ENCODE measurements around the gene KAT2A. TPM values are rescaled to one million over a fixed set of nuclear protein-coding genes. Genes with fewer than 3 reads are reported as not detected.

The KAT2A gene
- total RNA-seq, 4 donors from 2014 or later, result 13.8 to 31.1 (median 21.8) TPM

DNA sequence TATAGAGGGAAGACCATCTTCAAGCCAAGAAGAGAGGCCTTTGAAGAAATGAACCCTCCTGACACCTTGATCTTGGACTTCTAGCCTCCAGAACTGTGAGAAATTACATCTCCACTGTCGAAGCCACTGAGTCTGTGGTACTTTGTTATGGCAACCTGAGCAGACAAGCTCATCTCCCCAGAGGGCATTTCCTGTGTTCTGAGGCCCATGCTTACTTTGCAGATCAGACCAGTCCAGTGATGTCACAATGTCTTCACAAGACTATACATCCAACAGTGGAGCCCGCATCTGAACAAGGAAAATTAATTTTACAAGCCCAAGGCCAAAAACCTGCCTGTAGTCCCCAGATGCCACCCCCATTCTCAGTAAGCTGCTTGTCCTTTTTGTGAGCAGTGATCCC lies 56.0 kb downstream of the KAT2A start:
- Histone ChIP-seq H3K4me3 (no peak overlapping the region), H3K9me3 (no peaks in the 10 kb centered on the region), H3K36me3 (no peaks in the 10 kb centered on the region), H3K27ac (replicated peaks in 1 of 4) (no peak overlapping the region), H3K4me1 (peaks cover 0 to 3% (median 0%) of the 10 kb centered on the region in 4 donors), H3K27me3 (peaks cover 0 to 24% (median 0%) of the 10 kb centered on the region in 4 donors)
- 85% methylated on average over 2 of the region's 2 CpGs for WGBS
- TF ChIP-seq POLR2A (IDR thresholded peaks at IDR 0.05; ENCODE audit: low read depth) (no peak), EP300 (IDR thresholded peaks at IDR 0.05) (no peak), POLR2AphosphoS5 (IDR thresholded peaks at IDR 0.05) (no peak)
- TF ChIP-seq, protein P1, sequence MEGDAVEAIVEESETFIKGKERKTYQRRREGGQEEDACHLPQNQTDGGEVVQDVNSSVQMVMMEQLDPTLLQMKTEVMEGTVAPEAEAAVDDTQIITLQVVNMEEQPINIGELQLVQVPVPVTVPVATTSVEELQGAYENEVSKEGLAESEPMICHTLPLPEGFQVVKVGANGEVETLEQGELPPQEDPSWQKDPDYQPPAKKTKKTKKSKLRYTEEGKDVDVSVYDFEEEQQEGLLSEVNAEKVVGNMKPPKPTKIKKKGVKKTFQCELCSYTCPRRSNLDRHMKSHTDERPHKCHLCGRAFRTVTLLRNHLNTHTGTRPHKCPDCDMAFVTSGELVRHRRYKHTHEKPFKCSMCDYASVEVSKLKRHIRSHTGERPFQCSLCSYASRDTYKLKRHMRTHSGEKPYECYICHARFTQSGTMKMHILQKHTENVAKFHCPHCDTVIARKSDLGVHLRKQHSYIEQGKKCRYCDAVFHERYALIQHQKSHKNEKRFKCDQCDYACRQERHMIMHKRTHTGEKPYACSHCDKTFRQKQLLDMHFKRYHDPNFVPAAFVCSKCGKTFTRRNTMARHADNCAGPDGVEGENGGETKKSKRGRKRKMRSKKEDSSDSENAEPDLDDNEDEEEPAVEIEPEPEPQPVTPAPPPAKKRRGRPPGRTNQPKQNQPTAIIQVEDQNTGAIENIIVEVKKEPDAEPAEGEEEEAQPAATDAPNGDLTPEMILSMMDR (IDR thresholded peaks at IDR 0.05), result no peak
- DNase-seq (ENCODE audit: extremely low spot score), result no peak
- intact Hi-C loops (cut with DNase I), result loop anchor here (5.0 kb wide), 2 partner anchors 37 to 52 kb away; no protein-coding TSS in a partner anchor

Other genes with a start within 250 kb of the KAT2A start
- gene ACLY, start 202.4 kb downstream of the KAT2A start, total RNA-seq, result 10 to 100 TPM; 52.3 to 87.7 (median 71.3) TPM
- gene ODAD4, start 190.8 kb downstream of the KAT2A start, total RNA-seq, result 1 to 10 TPM in 2 of 4 donors, under 1 TPM in 2; 0.33 to 1.7 (median 1.1) TPM
- gene CNP, start 154.6 kb downstream of the KAT2A start, total RNA-seq, result 100 to 1,000 TPM in 1 of 4 donors, 10 to 100 TPM in 3; 68.9 to 101 (median 78.5) TPM
- 10 to 100 TPM; 43.1 to 51.1 (median 44.4) TPM for gene DNAJC7, start 103.9 kb downstream of the KAT2A start, total RNA-seq
- 10 to 100 TPM; 44.0 to 74.3 (median 59.0) TPM for gene NKIRAS2, start 101.3 kb downstream of the KAT2A start, total RNA-seq
- 1 to 10 TPM in 1 of 4 donors, under 1 TPM in 3; under 0.01 to 1.2 (median 0.67) TPM for gene C17orf113, start 70.8 kb downstream of the KAT2A start, total RNA-seq
- gene ZNF385C, start 22.9 kb downstream of the KAT2A start, total RNA-seq, result under 1 TPM in 2 of 4 donors, not detected in 2; 0.39 to 0.42 TPM
- gene DHX58, start 8.7 kb downstream of the KAT2A start, total RNA-seq, result 10 to 100 TPM in 3 of 4 donors, 1 to 10 TPM in 1; 9.6 to 11.7 (median 11.3) TPM
- under 1 TPM in 2 of 4 donors, not detected in 2; 0.26 to 0.42 TPM for gene HSPB9, start 1.4 kb upstream of the KAT2A start, total RNA-seq
- 100 to 1,000 TPM; 102 to 140 (median 128) TPM for gene RAB5C, start 33.6 kb upstream of the KAT2A start, total RNA-seq
- under 1 TPM; 0.17 to 0.42 (median 0.26) TPM for gene KCNH4, start 59.8 kb upstream of the KAT2A start, total RNA-seq
- not detected for gene HCRT, start 64.1 kb upstream of the KAT2A start, total RNA-seq
- 10 to 100 TPM; 20.3 to 31.3 (median 22.0) TPM for gene GHDC, start 73.1 kb upstream of the KAT2A start, total RNA-seq
- 10 to 100 TPM; 75.0 to 93.4 (median 85.2) TPM for gene STAT5B, start 155.0 kb upstream of the KAT2A start, total RNA-seq
- gene STAT5A, start 167.1 kb upstream of the KAT2A start, total RNA-seq, result 10 to 100 TPM; 42.4 to 97.0 (median 62.7) TPM